HTR-8/SVneo (cell line): ENCODE data around the gene ATP6V1F.

Experiments
- DNase-seq: peaks from one replicate; pipeline ENCODE4 v3.0.0; 2011; ENCODE audit warnings: low spot score, mixed read lengths; ENCODE audit not compliant: insufficient read length
- FAIRE-seq: peaks from 2 replicates; lab custom pipeline; 2011; peaks lifted over from hg19 to GRCh38; lab: Jason Lieb, UNC

Gene ATP6V1F

DNA sequence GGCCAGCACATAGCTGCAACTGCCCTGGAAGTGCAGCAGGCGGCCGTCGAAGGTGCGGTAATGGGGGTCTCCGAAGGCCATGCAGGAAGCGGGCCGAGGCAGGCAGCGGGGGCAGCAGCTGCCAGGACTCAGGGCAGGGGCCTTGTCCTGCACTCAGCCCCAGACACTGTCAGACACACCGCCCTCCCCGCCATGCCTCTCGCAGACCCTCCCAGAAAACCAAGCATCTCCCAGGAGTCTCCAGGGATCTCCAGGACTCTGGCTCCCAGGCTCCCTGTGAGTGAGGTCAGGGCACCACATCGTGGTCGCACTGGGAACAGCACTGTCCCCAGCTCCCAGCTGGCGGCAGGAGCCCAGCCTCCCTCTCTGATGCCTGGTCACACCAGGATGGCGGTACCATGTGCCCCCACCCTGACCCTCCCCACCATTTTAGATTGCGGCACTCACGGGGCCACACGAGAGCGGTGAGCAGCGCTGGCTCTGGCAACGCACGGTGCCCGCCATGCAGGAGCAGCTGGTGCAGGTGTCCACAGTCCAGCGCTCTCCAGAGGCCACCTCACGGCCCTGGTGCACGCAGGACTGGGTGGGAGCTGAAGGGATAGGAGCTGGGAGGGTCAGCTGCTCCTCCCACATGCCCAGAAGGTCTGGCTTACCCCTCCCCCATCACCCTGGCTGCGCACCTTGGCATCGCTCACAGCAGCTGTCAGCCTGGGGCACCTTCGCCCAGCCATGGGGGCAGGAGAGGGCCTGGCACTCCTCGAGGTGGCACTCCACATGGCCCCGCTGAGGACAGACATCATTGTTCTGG is 17.5 kb downstream of the ATP6V1F start:
- FAIRE-seq (no peak), DNase-seq (peak; percentile 79)

DNA sequence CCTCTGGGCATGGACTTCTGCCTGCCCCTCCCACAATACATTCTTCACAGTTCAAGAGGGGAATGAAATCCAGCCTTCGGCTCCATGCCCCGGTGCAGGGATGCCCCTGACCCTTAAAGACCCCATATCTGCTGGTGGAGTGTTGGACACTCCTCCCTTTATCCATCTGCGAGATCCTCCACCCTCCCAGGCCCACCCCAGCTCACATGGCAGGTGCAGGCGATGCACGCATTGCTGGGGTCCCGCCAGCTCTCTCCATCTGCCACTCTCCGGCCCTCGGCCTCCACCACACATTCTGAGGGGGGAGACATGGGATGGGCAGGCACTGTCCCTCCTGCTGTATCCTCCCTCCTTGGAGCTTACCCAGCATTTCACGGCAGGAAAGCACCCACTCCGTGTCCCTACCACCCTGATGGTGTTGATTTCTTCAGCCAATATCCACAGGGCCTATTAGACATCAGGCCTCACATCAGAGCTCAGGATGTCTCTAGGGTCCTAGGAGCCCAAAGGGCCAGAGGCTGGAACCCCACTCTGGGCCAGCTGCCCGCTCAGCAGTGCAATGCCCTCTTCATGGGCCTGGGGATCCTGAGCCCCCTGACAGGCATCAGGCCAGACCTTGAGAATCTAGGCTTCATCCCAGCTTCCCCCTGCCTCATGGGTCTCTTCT is 18.3 kb downstream of the ATP6V1F start:
- no peak for FAIRE-seq
- DNase-seq, result no peak

DNA sequence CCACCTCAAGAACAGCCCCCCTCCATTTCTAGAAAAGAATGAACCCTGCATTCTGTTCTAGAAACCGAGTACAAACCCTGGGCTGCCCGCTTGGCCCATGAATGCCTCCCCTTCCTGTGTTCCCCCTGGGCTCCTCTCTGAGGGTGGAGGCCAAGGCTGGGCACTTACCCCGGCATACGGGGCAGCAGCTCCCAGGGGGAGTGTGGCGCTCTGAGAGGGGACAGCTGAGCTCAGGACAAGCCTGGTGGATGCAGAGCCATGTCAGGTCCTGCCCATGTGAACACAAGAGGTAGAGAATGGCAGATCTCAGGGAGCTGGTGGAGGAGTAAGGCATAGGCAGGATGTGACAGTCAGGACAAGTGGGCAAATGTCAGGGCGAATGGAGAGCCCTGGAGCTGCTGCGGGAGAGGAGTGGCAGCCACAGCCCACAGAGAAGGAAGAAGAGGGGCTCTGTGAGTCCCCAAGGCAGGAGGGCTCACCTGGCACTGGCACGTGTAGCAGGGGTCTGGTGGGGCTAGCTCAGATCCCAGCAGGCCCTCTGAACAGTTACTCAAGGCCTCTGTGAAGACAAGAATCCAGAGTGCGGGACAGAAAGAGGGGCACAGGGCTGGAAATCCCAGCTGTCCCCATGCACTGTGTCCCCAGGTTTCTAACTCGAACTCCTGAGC is 18.9 kb downstream of the ATP6V1F start:
- no peak for DNase-seq
- FAIRE-seq, result no peak

DNA sequence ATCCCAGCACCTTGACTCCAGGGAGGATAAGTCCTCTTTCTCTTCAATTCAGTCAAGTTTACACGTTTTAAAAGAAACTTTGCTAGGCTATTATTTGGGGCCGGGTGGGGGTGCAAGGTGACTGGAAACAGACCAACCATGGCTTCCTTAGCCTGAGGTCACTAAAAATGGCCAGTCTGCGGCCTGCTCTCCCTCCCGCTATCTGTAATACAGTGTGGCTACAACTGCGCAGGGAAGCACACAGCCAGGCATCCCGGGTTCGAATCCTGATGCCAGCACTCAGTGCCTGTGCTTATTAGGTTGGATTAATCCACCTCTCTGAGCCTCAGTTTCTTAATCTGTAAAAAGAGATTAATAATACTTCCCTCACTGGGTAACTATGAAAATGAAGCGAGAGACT is 19.5 kb downstream of the ATP6V1F start:
- FAIRE-seq, result no peak
- DNase-seq, result no peak

DNA sequence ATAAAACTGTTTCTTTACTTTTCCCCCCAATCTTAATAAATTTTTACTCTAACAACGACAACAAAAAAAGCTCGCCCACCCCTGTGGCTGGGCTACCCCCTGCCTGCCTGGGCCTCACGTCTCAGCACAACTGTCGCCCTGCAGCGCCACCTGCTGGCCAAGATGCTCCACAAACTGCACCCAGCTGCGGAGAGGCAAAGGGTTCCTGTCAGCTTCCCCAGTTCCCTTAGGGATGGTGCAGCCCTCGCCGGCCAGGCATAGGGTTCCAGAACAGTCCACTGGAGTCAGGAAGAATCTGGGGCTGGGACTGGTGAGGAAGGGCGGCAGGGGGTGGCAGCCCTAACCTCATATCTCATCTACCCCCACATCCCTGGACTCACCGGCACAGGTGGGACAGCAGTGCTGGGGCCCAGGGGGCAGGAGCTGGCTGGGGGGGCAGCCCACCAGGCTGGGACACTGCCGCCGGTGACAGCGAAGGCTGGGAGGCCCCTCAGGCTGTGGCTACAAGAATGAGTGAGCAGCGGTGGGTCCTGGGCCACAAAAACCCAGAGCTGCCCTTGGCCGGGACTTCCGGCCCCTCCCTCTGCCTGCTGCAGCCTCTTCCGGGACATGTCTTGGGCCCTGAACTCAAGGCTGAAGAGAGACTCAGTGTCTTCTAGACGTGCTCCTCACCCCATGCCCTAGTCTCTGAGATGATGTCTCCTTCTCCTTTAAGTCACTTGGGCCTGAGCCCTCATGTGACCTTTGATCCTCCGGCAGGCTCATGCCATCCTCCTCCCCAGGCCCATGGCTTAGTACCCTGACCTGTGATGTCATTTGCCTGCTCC is 21.2 kb downstream of the ATP6V1F start:
- FAIRE-seq, result no peak

DNA sequence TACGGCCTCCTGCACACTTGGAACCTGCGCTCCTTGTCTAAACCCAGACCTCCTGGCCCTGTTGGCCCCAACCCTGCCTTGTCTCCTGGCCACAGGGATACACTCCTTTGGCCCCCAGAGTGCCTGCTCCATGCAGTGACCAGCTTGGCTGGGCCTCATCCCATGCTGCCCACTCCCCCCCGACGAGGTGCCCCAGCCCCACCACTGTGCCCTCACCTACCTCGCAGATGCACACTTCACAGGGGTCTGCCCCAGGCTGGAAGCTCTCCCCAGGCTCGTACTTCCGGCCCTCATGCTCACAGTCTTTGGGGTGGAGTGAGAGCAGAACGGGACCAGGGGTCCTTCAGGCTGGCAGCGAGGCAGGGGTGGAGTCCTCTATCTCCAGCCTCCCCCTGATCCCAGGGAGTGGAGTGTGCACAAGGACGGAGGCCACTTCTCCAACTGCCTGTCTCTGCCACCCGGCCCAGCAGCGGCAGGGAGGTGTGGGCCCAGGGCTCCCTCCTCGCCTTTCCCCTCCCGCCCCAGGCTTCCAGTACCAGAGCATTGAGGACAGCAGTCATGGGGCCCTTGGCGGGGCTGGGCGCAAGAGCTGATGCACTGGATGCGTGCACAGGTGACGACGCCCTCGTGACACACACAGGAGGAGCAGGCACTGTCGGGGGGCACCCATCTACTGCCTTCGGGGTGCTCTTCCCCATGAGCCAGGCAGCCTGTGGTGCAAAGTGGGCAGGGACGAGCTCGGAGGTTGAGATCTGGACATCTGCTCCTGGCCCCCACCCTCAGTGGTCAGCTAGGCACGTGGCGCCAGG is 22.1 kb downstream of the ATP6V1F start:
- no peak for FAIRE-seq
- no peak for DNase-seq

More for the DNA sequence above, 21.2 kb downstream of the ATP6V1F start:
- peak; percentile 85 for DNase-seq

DNA sequence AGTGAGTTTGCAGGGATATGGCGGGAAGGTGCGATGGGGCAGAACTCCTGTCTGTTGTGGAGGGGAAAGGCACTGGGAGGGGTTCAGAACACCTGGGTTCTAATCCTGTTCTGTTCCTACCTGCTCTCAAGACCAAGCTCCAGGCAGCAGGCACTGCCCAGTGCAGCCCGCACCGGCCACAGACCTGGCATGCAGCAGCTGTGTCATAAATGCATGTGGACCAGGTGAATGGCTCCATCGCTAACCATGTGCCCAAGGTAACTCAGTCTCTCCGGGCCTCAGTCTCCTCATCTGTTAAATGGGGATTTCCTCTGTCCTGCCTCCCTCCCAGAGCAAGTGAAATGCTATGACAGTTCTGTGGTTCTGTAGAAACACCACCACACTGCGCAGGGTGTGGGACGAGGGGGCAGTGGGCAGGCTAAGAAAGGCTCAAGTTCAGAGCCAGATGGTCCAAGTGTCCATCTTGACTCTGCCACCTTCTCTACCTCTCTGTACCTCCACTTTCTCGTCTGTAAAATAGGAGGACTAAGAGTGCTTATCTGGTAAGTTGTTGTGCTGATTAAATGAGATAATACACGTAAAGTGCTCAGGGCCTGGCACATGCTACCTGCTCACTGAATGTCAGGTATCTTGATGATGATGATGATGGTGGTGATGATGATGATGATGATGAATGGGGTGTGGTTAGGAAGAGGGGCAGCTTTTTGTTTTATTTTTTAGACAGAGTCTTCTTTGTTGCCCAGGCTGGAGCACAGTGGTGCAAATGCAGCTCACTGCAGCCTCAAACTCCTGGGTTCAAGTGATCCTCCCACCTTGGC is 22.9 kb downstream of the ATP6V1F start:
- DNase-seq, result no peak
- FAIRE-seq, result no peak

DNA sequence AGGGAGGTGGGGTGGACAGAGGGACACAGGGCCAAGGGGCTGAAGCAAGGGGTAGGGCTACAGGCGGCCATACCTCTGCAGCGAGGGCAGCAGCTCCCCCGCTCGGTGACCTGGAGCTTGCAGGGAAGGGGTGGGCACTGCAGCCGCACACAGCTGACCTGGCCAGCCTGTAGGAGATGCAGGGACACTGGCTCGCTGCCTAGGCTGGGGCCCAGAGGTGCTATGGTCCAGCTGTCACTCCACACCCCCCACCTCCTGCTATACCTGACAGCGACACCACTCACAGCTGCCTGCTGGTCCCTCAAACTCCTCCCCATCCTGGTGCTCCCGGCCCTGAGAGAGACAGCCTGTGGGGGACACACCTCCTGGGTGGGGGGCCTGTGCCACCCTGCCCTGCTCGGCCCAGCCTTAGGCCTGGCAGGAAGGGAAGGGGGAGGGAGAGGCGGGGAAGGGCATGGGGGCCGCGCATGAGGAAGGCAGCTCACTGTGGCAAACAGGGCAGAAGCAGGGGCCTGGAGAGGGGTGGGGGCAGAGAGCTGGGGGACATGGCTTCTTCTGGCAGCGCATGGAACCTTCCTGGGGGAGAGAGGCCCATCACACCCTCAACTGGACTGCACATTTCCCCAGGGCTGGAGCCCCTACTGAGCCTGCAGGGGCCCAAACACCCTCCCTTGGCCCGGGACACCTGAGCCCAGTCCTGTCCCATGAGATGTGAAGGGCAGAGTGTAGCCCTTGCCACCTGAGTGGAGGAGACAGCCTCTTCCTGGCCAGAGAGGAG is 23.9 kb downstream of the ATP6V1F start:
- DNase-seq, result no peak

DNA sequence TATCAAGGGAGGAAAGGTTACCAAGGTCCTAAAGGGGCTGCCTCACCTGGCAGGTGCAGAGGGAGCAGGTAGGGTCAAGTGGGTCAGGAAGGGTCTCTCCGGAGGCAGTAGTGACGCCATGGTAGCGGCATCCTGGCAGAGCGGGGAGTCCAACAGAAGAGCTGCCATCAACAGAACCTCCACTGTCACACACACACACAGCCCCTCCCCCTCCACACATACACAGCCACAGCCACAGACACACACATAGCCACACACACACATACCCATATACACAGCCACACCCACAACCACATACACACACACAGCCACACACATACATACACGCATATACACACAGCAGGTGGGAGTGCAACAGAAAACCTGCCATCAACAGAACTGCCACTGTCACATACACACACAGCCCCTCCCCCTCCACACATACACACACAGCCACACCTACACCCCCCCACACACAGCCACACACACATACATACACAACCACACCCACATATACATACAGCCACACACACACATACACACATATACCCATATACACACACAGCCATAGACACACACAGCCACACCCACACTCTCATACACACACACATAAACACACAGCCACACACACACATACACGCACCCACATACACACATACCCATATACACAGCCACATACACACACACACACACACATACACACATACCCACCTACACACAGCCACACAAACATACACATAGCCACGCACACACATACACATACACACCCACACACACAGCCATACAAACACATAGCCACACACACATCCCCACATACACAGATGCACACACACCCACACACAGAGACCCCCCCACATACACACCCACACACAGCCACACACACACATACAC is 24.7 kb downstream of the ATP6V1F start:
- DNase-seq (no peak), FAIRE-seq (peak; percentile 98)

More for the DNA sequence above, 23.9 kb downstream of the ATP6V1F start:
- FAIRE-seq, result no peak

DNA sequence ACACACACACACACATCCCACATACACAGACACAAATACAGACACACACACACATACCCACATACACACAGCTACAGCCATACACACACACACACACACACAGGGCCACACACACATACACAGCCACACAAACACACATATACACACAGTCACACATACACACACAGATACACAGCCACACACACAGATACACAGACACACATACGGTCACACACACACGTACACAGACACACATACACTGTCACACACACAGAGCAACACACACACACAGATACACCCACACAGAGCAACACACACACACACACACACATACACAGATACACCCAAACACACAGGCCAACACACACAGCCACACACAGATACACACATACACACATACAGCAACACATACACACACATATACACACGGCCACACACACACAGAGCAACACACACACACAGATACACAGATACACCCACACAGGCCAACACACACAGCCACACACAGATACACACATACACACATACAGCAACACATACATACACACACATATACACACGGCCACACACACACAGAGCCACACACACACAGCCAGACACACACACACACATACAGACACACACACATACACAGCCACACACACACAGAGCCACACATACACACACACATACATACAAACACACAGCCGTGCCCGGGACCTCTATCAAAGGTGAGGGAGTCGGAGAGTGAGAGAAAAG is 25.5 kb downstream of the ATP6V1F start:
- FAIRE-seq (no peak), DNase-seq (no peak)

DNA sequence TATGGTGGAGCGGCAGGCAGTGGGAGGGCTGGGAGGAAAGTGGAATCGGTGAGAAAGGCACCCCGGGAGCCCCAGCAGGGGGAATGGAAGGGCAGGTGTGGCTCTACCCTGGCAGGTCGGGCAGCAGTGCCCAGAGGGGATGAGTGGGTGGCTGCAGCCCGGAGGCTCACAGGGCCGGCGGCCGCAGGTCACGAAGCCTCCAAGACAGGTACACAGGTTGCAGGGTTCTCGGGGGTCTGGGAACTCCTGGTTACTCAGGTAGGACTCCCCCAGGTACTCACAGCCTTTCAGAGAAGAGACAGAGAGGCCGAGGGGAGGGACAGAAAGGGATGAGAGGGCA is 26.1 kb downstream of the ATP6V1F start:
- DNase-seq, result no peak
- no peak for FAIRE-seq

DNA sequence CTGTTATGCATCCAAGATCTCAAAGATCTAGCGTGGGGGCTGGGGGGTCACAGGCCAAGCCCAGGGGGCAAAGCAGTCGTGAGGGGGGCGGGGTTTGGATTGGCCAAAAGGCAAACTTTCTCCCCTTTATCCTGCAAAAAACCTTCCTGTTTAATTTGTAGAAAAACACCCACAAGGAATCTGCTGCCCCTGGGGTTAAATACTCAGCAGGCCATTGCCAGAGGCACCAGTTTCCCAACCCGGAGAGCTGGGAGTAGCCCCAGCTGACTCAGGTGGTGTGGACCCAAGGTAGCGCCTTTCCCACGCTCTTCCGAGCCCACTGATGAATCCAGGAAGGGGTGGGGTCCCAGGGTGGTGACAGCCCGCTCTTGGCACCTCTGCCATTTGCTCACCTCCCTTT is 26.5 kb downstream of the ATP6V1F start:
- DNase-seq (no peak), FAIRE-seq (no peak)

DNA sequence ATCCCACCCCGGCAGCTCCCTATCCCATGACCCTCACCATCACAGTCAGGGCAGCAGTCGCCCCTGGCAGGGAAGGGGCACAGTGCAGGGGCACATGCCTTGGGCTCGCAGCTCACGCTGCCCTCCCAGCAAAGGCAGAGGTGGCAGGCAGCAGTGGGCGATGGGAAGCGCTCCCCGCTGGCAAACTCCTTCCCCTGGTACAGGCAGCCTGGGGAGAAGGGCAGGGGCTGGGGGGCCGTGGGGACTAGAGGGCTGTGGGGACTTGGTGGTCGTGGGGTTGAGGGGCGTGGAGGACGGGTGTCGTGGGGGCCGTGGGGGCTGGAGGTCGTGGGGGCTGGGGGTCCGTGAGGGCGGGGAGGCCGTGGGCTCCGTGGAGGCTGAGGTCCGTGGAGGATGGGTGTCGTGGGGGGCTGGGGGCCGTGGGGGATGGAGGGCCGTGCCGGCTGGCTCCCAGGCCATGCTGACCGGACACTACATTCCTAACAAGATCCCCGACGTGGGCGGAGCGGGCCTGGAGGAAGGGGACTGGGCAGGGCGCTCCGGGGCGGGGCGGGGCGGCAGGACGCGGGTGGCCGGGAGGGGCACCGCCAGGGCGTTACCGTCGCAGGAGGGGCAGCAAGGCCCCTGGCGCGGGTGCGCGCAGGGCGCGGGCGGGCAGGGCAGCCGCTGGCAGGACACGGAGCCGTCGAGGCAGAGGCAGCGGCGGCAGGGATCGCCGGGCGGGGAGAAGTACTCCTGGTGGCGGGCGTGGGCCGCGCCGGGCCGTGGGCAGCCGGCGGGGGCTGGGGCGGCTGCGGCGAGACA is 27.9 kb downstream of the ATP6V1F start:
- DNase-seq (no peak), FAIRE-seq (no peak)

DNA sequence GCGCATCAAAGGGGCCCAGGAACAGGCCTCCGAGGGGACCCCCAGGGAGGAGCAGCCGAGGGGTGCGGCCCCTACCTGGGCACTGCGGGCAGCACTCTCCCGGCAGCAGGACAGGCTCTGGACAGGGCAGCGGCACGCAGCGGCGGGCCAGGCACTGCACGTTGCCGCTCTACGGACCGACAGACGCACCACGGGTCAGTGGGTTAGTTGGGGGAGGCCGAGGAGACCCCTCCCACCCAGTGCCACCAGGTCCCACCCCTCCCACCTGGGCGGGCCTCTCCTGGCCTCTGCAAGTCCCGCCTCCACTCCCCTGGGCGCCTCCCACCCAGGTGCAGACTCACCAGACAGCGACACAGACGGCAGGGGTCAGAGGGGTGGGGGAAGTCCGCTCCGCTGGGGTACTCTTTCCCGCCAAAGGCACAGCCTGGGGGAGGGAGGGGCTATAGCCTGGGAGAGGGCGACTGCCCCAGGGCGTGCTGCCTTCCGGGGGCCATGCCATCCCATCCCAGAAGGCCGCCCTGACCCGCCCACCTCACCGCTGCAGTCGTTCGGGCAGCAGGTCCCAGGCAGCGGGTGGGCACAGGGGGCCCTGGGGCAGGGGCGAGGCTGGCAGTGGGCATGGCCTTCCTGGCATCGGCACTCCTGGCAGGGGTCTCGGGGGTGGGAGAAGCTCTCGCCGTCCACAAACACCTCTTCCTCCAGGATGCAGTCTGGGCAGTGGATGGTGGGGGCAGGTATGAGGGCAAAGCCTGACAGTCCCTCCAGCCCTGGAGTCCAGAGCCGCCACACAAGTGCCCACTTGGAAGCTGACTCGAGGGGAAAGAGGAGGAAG is 28.7 kb downstream of the ATP6V1F start:
- FAIRE-seq (no peak), DNase-seq (no peak)

DNA sequence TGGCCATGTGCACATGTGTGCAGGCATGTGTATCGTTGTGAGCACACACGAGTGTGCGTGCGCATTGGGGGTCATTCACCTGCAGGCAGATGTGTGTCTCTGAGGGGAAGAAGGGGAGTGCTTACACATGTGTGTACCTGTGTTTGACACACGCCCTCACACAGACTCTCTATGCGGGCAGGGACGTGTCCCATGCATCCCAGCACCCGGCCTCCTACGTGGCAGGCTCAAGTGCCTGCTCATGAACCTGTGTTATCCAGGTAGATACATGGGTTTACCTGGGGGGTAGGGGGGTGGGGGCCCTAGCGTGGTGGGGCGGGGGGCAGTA is 29.2 kb downstream of the ATP6V1F start:
- no peak for DNase-seq
- FAIRE-seq, result no peak
